LNCAP (cell line): ENCODE data around the gene DYRK1A.

Experiments
- TF ChIP-seq, protein P1 (sequence below): fragments of 450-650 bp; IDR thresholded peaks from 2 replicates; pipeline ENCODE4 v1.5.1; 2017; ENCODE audit warnings: mild to moderate bottlenecking

The DYRK1A gene

DNA sequence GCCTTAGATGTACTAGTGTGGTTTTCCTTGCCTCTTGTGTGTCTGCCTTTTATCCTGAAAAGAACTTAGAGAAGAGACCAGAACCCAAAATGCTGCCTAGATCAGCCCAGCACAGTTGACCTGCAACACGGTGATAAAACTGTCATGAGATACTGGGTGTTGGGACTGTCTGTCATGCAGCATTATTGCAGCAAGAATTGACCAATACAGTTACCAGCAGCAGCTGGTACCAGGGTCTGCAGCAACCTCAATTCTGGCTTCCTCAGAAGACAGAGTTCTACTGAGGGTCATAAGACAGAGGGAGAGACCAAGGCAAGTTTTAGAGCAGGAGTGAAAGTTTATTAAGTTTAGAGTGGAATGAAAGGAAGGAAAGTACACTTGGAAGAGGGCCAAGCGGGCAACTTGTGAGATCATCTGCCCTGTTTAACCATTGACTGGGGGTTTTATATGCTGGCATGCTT is 182.0 kb downstream of the DYRK1A start:
- TF ChIP-seq, protein P1, sequence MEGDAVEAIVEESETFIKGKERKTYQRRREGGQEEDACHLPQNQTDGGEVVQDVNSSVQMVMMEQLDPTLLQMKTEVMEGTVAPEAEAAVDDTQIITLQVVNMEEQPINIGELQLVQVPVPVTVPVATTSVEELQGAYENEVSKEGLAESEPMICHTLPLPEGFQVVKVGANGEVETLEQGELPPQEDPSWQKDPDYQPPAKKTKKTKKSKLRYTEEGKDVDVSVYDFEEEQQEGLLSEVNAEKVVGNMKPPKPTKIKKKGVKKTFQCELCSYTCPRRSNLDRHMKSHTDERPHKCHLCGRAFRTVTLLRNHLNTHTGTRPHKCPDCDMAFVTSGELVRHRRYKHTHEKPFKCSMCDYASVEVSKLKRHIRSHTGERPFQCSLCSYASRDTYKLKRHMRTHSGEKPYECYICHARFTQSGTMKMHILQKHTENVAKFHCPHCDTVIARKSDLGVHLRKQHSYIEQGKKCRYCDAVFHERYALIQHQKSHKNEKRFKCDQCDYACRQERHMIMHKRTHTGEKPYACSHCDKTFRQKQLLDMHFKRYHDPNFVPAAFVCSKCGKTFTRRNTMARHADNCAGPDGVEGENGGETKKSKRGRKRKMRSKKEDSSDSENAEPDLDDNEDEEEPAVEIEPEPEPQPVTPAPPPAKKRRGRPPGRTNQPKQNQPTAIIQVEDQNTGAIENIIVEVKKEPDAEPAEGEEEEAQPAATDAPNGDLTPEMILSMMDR = no peak

DNA sequence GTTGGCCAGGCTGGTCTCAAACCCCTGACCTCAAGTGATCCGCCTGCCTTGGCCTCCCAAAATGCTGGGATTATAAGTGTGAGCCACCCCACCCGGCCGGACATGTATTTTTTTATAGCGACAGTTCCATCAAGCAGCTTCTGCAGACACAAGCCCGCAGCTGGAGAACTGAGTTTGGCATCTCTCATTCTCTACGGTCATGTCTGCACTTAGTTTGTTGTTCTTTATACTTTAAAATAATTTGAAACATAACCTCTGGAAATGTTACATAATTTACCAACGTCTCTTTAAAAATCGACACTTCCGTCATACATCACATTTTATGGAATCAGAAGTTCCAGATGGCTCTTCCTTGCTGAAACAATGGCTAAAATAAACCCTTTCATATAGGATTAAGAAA is 183.6 kb downstream of the DYRK1A start:
- TF ChIP-seq, protein P1 = no peak

DNA sequence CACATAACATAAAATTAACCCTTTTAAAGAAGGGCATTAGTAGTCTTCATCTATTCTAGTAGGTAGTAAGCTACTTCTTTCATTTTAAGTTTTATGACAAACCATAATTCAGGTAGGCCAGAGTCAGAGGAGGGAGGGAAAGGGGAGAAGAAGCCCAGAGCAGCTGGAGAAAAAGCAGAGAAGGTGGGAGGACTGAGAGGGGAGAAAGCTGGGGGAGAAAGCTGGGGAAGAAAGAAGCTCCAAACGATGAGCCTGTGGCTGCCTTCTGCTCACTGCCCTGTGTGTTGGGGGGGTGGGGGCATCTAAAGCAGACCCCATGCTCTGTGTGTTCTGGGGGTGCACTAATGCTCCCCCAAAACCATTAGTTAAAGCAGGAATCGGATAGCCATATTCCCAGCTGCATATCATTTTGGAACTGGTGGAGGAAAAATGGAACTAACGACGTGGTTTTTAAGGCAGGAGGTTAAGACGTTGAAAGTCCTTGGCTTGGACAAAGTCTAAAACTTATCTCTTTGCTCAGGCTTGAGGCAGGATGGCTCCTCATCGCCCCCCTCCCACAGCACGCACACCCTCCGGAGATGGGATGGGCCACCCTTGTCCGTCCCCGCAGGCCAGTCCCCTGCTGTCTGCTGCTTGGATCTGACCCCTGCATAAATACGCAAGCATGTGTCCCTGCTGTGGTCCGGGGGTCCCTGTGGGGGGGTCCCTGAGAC is 184.2 kb downstream of the DYRK1A start:
- TF ChIP-seq, protein P1 = no peak

DNA sequence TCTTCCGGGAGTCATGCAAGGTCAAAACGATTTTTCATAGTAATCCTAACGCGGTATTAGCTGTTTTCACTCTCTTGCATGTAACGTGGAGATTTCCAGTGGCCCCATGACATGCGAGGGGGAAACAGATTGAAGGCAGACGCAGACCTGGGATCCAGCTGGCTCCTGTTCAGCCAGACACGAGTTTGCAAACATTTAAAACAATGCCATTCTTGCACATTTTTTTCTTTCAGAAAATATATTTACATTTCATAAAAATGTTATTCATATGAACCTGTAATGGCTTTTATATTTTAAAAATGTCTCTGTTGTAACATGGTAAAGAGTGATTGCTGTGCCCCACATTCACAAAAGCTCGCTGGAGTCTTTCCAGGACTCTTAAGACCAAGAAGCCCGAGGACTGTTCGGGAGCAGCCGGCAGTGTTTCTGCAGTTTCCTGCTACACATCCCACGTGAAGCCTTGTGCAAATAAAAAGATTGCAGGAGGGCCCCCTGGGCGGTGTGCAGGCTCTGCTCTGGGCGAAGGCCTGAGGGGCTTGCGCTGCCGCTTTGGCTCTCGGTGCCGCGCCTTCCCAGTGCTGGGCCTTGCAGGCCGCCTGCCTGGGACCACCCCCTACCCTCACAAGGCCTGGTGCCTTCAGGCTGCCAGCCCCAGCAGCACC is 184.9 kb downstream of the DYRK1A start:
- TF ChIP-seq, protein P1 = no peak

DNA sequence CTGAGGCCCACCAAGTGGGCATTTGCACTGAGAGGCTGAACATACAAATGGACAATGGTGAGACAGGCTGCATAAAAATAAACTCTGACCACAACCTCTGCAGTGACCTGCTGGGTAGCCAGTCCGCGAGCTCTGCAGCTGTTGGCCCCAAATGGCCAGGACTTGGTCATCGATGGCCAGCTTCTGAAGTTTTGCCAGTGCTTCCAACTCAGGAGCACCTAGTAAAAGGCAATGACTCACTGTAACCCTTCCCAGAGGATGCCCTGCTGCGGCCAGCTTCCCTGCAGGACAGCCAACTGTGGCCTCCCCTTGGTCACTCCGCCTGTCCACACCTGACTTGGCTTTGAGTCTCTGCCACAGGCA is 185.4 kb downstream of the DYRK1A start:
- TF ChIP-seq, protein P1 = no peak

DNA sequence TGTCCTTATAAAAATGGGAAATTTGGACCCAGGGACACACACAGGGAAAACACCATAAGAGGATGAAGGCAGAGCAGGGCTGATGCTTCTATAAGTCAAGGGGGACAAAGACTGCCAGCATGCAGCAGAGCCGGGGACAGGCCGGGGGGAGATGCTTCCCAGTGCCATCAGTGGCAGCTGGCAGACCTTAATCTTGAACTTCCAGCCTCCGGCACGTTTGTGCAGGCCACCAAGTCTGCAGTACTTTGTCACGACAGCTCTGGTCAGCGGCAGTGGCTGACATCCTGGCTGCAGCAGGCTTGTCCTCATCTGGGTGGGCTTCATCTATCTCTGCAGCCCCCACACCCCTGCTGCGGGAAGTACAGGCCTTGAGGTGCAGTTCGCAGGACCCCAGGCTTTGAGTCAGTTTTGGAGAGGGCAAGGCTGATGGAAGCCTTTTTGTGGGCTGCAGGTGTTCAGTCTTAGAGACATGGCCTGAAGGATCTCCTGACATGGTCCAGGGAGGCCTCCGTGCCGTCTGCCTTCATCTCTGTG is 186.0 kb downstream of the DYRK1A start:
- TF ChIP-seq, protein P1 = no peak

DNA sequence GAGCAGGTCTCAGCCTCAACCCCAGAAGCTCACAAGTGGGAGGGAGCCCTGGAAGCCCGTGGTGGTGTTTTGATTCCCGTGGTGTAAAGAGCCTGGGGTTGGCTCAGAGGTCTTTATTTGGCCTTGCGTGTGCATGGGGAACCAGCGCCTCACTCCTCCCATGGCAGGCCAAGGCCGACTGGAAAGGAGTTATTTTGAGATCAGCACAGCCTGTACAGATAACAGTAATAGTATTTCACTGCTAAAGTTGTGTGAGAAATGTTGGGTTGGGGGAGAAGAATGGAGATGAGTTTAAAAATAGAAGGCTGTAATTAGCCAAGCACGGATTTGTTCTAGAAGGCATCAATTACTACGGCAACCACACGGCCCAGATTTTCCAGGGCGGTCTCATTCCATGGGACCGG is 186.5 kb downstream of the DYRK1A start:
- TF ChIP-seq, protein P1 = no peak
